Panc1 (cell line): ENCODE measurements around the gene NCAM1. TPM values are rescaled to one million over a fixed set of nuclear protein-coding genes. Genes with fewer than 3 reads are reported as not detected.

Experiments
- ATAC-seq: fragments of 200-7000 bp; cut with Tn5 transposase; 2 replicates; pipeline ENCODE4 v1.9.1; 2020; ENCODE audit warnings: mild to moderate bottlenecking, moderate library complexity
- BruUV-seq: library from RNA; stranded (reverse); fragments of 400-500 nt; replicated peaks from 2 replicates; lab custom pipeline; 2021; lab: Mats Ljungman, UMichigan
- CTCF ChIA-PET: fragments of 300-600 bp; sonication (Branson Sonifier 250); formaldehyde crosslinking; loops from one replicate; lab custom pipeline; 2022; ENCODE audit warnings: antibody characterized with exemption; lab: Charles Lee
- POLR2A ChIA-PET: fragments of 300-600 bp; sonication (Branson Sonifier 250); formaldehyde crosslinking; loops from one replicate; lab custom pipeline; 2022; ENCODE audit warnings: antibody characterized with exemption; lab: Charles Lee
- DNase-seq: peaks from one replicate; pipeline ENCODE4 v3.0.0-alpha.2; 2010; ENCODE audit warnings: low read depth, low spot score
- H3K27ac ChIP-seq: 2 replicates; pipeline ENCODE4 v1.5.1; 2011; ENCODE audit warnings: mild to moderate bottlenecking, low read length, inconsistent platforms
- H3K27me3 ChIP-seq: fragments of 200-500 bp; sonication (Bioruptor generic); 2 replicates; pipeline ENCODE4 v1.6.0; 2014; ENCODE audit warnings: low read length, inconsistent platforms; ENCODE audit not compliant: control insufficient read depth, insufficient read depth
- H3K36me3 ChIP-seq: fragments of 200-500 bp; sonication (Bioruptor generic); 2 replicates; pipeline ENCODE4 v1.5.1; 2014; ENCODE audit warnings: inconsistent platforms, mild to moderate bottlenecking, low read length, moderate library complexity; ENCODE audit not compliant: control insufficient read depth, insufficient read depth
- H3K4me1 ChIP-seq: 2 replicates; pipeline ENCODE4 v1.5.1; 2011; ENCODE audit warnings: inconsistent platforms, mild to moderate bottlenecking, low read length, moderate library complexity; ENCODE audit not compliant: control insufficient read depth, insufficient read depth
- H3K4me3 ChIP-seq, 2 experiments: 2 replicates each; pipeline ENCODE4 v1.5.1; 2011 to 2012; ENCODE audit warnings: low read depth in 2 of 2, low read length in 2 of 2, mild to moderate bottlenecking in 2 of 2, inconsistent platforms in 1 of 2, moderate library complexity in 1 of 2
- H3K9me3 ChIP-seq: fragments of 200-500 bp; sonication (Bioruptor generic); 2 replicates; pipeline ENCODE4 v1.5.1; 2014; ENCODE audit warnings: low read depth, mild to moderate bottlenecking, inconsistent platforms, low read length, moderate library complexity; ENCODE audit not compliant: control insufficient read depth, insufficient read depth
- POLR2AphosphoS5 ChIP-seq: IDR thresholded peaks from 2 replicates; pipeline ENCODE4 v1.6.1; 2012; ENCODE audit warnings: mild to moderate bottlenecking, low read depth, low read length, moderate library complexity
- SIN3A ChIP-seq: IDR thresholded peaks from 2 replicates; pipeline ENCODE4 v1.6.1; 2012; ENCODE audit warnings: low read depth, mild to moderate bottlenecking, low read length, moderate library complexity, borderline replicate concordance; ENCODE audit not compliant: insufficient read depth
- TCF7L2 ChIP-seq: IDR thresholded peaks from 2 replicates; pipeline ENCODE4 v1.6.1; 2011; ENCODE audit warnings: mild to moderate bottlenecking, low read depth, low read length, inconsistent platforms
- in situ Hi-C: cut with HindIII; loops from 2 replicates; pipeline ENCODE4 v1.10.0; 2016; ENCODE audit warnings: low sequenced_read_pairs, low pct_unique_long_range_greater_than_20kb
- intact Hi-C: fragments of 100-400 bp; cut with micrococcal nuclease; formaldehyde crosslinking; loops from one replicate; pipeline ENCODE4 v1.10.0; 2022; ENCODE audit not compliant: unreplicated experiment
- total RNA-seq: library from RNA; stranded (reverse); gene quantifications from one replicate; pipeline ENCODE4 v1.2.1, GENCODE V29; 2021; ENCODE audit not compliant: unreplicated experiment
- TF ChIP-seq, protein P1 (sequence below): fragments of 450-650 bp; IDR thresholded peaks from 2 replicates; pipeline ENCODE4 v1.5.1; 2017; ENCODE audit warnings: mild to moderate bottlenecking
- TF ChIP-seq, protein P2 (sequence below), 2 experiments: IDR thresholded peaks; 2 replicates each; pipeline ENCODE4 v1.6.1; 2011 to 2012; ENCODE audit warnings: low read depth in 2 of 2, control low read depth in 1 of 2, low read length in 1 of 2, mild to moderate bottlenecking in 1 of 2, moderate library complexity in 1 of 2; ENCODE audit not compliant: insufficient read depth in 1 of 2

NCAM1 gene
- total RNA-seq, 1 experiment from 2014 or later: 0.18 TPM

DNA sequence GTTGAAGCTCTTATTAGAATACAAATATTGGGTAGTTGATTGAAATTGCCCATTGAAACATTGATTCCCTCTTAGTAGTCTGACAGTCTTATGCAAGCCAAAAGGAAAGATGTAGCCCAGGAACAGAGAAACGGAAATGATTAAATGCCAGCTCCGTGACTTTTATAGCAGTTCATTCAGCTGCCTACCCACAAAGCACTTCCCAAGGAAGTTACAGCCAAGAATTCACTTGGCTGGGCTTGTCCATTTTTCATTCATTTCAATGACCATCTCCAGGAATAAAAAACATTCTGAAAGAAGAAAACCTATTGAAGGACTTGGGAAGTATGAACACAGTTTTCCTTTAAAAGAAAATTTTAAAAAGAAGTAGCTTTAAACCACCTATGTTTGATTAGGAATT lies 62.0 kb downstream of the NCAM1 start:
- TF ChIP-seq POLR2AphosphoS5 (no peak), TCF7L2 (no peak), SIN3A (no peak)
- TF ChIP-seq, protein P1, sequence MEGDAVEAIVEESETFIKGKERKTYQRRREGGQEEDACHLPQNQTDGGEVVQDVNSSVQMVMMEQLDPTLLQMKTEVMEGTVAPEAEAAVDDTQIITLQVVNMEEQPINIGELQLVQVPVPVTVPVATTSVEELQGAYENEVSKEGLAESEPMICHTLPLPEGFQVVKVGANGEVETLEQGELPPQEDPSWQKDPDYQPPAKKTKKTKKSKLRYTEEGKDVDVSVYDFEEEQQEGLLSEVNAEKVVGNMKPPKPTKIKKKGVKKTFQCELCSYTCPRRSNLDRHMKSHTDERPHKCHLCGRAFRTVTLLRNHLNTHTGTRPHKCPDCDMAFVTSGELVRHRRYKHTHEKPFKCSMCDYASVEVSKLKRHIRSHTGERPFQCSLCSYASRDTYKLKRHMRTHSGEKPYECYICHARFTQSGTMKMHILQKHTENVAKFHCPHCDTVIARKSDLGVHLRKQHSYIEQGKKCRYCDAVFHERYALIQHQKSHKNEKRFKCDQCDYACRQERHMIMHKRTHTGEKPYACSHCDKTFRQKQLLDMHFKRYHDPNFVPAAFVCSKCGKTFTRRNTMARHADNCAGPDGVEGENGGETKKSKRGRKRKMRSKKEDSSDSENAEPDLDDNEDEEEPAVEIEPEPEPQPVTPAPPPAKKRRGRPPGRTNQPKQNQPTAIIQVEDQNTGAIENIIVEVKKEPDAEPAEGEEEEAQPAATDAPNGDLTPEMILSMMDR: no peak
- in situ Hi-C loops (no loop called here), intact Hi-C loops (no loop called here)
- Histone ChIP-seq H3K4me1 (no peaks in the 10 kb centered on the region), H3K9me3 (no peaks in the 10 kb centered on the region), H3K27me3 (peaks cover 15% of the 10 kb centered on the region), H3K4me3 (no peak overlapping the region), H3K27ac (no peak overlapping the region), H3K36me3 (no peaks in the 10 kb centered on the region)
- no peak for DNase-seq
- BruUV-seq: no TSS peak
- no peak for ATAC-seq
- ChIA-PET POLR2A (no interaction called here), CTCF (no interaction called here)

DNA sequence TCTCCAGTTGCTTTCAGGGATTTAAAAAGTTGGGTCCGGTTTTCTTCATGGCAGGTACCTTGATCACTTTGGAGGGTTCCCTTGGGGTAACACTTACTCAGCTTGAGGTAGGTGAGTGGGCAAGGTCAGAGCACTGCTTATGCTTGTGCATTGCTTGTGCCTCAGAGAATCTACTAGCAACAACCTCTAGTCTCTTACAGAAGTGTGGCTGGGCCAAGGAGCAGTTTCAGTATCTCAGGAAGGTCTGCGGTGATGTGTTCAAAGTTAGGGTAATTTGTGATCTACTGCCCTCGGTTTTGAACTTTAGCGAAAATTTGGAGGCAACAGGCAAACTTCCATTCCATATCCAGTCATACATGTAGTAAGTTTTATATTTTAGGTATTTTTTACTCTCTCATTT lies 62.8 kb downstream of the NCAM1 start:
- no TSS peak for BruUV-seq
- Histone ChIP-seq H3K4me1 (no peaks in the 10 kb centered on the region), H3K36me3 (no peaks in the 10 kb centered on the region), H3K27me3 (peaks cover 16% of the 10 kb centered on the region), H3K9me3 (no peaks in the 10 kb centered on the region), H3K4me3 (no peak overlapping the region), H3K27ac (no peak overlapping the region)
- in situ Hi-C loops: no loop called here
- intact Hi-C loops: no loop called here
- DNase-seq (no peak), ATAC-seq (no peak)
- TF ChIP-seq SIN3A (no peak), TCF7L2 (no peak), POLR2AphosphoS5 (no peak)
- TF ChIP-seq, protein P2, sequence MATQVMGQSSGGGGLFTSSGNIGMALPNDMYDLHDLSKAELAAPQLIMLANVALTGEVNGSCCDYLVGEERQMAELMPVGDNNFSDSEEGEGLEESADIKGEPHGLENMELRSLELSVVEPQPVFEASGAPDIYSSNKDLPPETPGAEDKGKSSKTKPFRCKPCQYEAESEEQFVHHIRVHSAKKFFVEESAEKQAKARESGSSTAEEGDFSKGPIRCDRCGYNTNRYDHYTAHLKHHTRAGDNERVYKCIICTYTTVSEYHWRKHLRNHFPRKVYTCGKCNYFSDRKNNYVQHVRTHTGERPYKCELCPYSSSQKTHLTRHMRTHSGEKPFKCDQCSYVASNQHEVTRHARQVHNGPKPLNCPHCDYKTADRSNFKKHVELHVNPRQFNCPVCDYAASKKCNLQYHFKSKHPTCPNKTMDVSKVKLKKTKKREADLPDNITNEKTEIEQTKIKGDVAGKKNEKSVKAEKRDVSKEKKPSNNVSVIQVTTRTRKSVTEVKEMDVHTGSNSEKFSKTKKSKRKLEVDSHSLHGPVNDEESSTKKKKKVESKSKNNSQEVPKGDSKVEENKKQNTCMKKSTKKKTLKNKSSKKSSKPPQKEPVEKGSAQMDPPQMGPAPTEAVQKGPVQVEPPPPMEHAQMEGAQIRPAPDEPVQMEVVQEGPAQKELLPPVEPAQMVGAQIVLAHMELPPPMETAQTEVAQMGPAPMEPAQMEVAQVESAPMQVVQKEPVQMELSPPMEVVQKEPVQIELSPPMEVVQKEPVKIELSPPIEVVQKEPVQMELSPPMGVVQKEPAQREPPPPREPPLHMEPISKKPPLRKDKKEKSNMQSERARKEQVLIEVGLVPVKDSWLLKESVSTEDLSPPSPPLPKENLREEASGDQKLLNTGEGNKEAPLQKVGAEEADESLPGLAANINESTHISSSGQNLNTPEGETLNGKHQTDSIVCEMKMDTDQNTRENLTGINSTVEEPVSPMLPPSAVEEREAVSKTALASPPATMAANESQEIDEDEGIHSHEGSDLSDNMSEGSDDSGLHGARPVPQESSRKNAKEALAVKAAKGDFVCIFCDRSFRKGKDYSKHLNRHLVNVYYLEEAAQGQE (IDR thresholded peaks at IDR 0.05; ENCODE audit: insufficient read depth in 1 of 2, low read depth in 2 of 2, low read length in 1 of 2): no peak
- TF ChIP-seq, protein P1: no peak
- ChIA-PET CTCF (no interaction called here), POLR2A (no interaction called here)
